ENCODE data around the gene ARID5B.

DNA sequence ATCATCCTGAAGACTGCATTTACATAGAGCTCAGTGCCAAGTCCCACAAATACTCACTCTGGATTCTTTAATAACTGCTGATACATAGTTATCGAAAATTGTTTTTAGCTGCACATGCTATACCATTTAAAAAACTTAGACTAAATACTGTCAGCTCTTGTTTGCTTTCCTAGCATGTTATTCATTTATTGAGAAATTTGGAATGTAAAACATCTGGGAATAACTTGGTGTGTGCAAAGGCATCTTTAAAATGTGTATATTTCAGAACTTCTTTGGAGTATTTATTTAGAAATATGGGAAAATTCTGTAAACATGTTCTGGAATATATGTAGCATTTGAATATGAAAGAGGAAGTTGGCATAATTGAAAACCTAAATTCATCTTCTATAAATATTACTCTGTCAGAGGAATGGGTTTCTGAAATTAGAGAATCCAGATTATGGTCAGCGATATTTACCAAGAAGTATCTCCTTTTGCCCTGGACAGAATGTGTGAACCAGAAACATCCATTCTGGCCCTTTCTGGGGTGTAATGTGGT lies 119.7 kb downstream of the ARID5B start:
- TF ChIP-seq, protein P1, sequence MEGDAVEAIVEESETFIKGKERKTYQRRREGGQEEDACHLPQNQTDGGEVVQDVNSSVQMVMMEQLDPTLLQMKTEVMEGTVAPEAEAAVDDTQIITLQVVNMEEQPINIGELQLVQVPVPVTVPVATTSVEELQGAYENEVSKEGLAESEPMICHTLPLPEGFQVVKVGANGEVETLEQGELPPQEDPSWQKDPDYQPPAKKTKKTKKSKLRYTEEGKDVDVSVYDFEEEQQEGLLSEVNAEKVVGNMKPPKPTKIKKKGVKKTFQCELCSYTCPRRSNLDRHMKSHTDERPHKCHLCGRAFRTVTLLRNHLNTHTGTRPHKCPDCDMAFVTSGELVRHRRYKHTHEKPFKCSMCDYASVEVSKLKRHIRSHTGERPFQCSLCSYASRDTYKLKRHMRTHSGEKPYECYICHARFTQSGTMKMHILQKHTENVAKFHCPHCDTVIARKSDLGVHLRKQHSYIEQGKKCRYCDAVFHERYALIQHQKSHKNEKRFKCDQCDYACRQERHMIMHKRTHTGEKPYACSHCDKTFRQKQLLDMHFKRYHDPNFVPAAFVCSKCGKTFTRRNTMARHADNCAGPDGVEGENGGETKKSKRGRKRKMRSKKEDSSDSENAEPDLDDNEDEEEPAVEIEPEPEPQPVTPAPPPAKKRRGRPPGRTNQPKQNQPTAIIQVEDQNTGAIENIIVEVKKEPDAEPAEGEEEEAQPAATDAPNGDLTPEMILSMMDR (IDR thresholded peaks at IDR 0.05; ENCODE audit: low read depth, low read length): no peak
- TF ChIP-seq, protein P2, sequence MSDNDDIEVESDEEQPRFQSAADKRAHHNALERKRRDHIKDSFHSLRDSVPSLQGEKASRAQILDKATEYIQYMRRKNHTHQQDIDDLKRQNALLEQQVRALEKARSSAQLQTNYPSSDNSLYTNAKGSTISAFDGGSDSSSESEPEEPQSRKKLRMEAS (IDR thresholded peaks at IDR 0.05; ENCODE audit: low read depth, low read length): no peak
- TF ChIP-seq MYC (IDR thresholded peaks at IDR 0.05; ENCODE audit: low read depth, low read length): no peak
